Mesendoderm (in vitro differentiated cells): ENCODE measurements around the gene IFNA7.
"Not testable (repeated sequence)": the region's sequence is repeated elsewhere in the genome, so short reads cannot be mapped to it uniquely, and the experiment has no call there.

Source experiments
- DNase-seq: peaks from one replicate; pipeline ENCODE4 v3.0.0; 2013
- H2AK5ac ChIP-seq: 2 replicates; pipeline ENCODE4 v1.6.1; 2013; ENCODE audit warnings: low read length, inconsistent platforms
- H2BK120ac ChIP-seq: 2 replicates; pipeline ENCODE4 v1.6.1; 2013; ENCODE audit warnings: low read depth, mild to moderate bottlenecking, low read length, moderate library complexity, mixed read lengths
- H2BK15ac ChIP-seq: replicated peaks from 2 replicates; pipeline ENCODE4 v1.6.1; 2013; ENCODE audit warnings: low read depth, mild to moderate bottlenecking, moderate library complexity
- H2BK5ac ChIP-seq: 2 replicates; pipeline ENCODE4 v1.6.1; 2013; ENCODE audit warnings: low read length, inconsistent platforms
- H3K18ac ChIP-seq: 2 replicates; pipeline ENCODE4 v1.6.1; 2013; ENCODE audit warnings: mild to moderate bottlenecking, low read length, mixed read lengths
- H3K23ac ChIP-seq: one replicate; pipeline ENCODE4 v1.6.1; 2013; ENCODE audit warnings: low read length
- H3K27ac ChIP-seq: 2 replicates; pipeline ENCODE4 v1.5.1; 2013; ENCODE audit warnings: low read depth, mild to moderate bottlenecking, inconsistent platforms, low read length, moderate library complexity
- H3K27me3 ChIP-seq: 2 replicates; pipeline ENCODE4 v1.6.1; 2013; ENCODE audit warnings: low read length, control low read depth, mild to moderate bottlenecking, inconsistent platforms; ENCODE audit not compliant: insufficient read depth, poor library complexity
- H3K36me3 ChIP-seq: 2 replicates; pipeline ENCODE4 v1.6.1; 2013; ENCODE audit warnings: low read length, inconsistent platforms; ENCODE audit not compliant: control insufficient read depth, insufficient read depth
- H3K4ac ChIP-seq: one replicate; pipeline ENCODE4 v1.6.1; 2013; ENCODE audit warnings: low read depth, mild to moderate bottlenecking, low read length, moderate library complexity
- H3K4me1 ChIP-seq: 2 replicates; pipeline ENCODE4 v1.6.1; 2013; ENCODE audit warnings: low read depth, low read length, inconsistent platforms; ENCODE audit not compliant: control insufficient read depth
- H3K4me2 ChIP-seq: 2 replicates; pipeline ENCODE4 v1.6.1; 2013; ENCODE audit warnings: low read length
- H3K4me3 ChIP-seq: 2 replicates; pipeline ENCODE4 v1.5.1; 2013; ENCODE audit warnings: mild to moderate bottlenecking, low read length
- H3K56ac ChIP-seq: one replicate; pipeline ENCODE4 v1.6.1; 2013; ENCODE audit warnings: low read length
- H3K79me1 ChIP-seq: 2 replicates; pipeline ENCODE4 v1.6.1; 2013; ENCODE audit warnings: low read length, inconsistent platforms
- H3K79me2 ChIP-seq: 2 replicates; pipeline ENCODE4 v1.6.1; 2013; ENCODE audit warnings: mild to moderate bottlenecking, low read length; ENCODE audit not compliant: control insufficient read depth, insufficient read depth
- H3K9ac ChIP-seq: 2 replicates; pipeline ENCODE4 v1.6.1; 2013; ENCODE audit warnings: low read length, inconsistent platforms
- H4K5ac ChIP-seq: one replicate; pipeline ENCODE4 v1.6.1; 2013; ENCODE audit warnings: low read length
- H4K8ac ChIP-seq: one replicate; pipeline ENCODE4 v1.6.1; 2013; ENCODE audit warnings: low read depth, mild to moderate bottlenecking, control low read depth, low read length, moderate library complexity
- WGBS: extraction: QIAGEN DNeasy Blood & Tissue Kit; methylation state at CpG from one replicate; pipeline ENCODE4 v1.1.7; 2013; ENCODE audit warnings: low lambda C conversion rate, missing lambda C conversion rate; ENCODE audit not compliant: insufficient coverage; ENCODE audit errors: extremely low coverage; 5-methylcytosine and 5-hydroxymethylcytosine counted together

Gene IFNA7

DNA sequence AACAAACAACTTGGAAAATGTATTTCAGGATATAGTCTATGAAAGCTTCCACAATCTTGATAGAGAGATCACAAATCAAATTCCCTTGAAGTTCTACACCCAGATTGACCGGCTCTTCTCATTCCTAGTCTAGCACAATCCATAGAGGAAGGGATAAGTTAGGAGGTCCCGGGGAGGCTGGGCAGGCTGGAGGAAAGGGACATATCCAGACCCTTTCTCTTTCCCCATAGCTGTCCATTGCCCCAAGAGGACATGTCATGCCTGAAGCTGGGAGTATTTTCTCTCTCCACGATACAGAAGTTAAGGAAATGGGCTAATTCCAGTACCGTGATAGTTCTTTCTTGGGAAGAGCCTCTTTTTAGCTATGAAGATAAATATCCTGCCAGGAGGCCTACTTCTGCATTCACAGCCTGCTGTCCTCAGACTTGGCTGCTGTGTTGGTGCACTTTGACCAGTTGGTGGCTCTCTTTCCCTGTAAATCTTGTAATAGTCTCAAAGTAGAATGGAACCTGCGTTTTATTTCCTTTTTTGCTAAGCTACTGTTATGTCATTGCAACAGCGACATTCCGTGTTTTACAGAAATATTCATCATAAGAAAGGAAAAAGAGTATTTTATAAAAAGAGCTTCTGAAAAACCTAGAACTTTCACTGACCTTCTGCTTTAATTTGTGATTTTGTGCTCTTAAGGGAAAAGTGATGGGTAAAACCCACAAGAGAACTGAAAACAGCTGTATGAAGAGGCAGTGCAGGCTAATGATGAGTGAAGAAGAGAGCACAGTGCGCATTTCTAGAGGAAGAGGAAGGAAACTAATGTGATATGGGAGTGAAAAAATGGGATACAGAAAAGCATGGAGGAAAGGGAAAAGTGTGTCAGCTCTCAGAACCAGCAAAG, 33.7 kb upstream of the IFNA7 start:
- H3K79me2 ChIP-seq, H2BK15ac ChIP-seq, H2BK120ac ChIP-seq, H2AK5ac ChIP-seq, H4K5ac ChIP-seq, H3K18ac ChIP-seq, H4K8ac ChIP-seq, H3K56ac ChIP-seq, H3K27ac ChIP-seq, H3K27me3 ChIP-seq, H2BK5ac ChIP-seq, H3K4me2 ChIP-seq, H3K4ac ChIP-seq, H3K4me3 ChIP-seq, H3K23ac ChIP-seq, H3K79me1 ChIP-seq, H3K9ac ChIP-seq, H3K4me1 ChIP-seq, H3K36me3 ChIP-seq: not testable (repeated sequence)
- peak; percentile 58 for DNase-seq
- WGBS = no CpG with 5 or more reads among the region's 8 CpGs

GRCh38 chr9:21234153-21234687, 32.2 kb upstream of the IFNA7 start:
- H3K18ac ChIP-seq = no peak overlapping the region
- H3K27ac ChIP-seq = no peak overlapping the region
- no peaks in the 10 kb centered on the region for H3K79me2 ChIP-seq
- no peak for DNase-seq
- no peak overlapping the region for H3K23ac ChIP-seq
- H2BK15ac ChIP-seq = no peak overlapping the region
- H3K9ac ChIP-seq = no peak overlapping the region
- no peak overlapping the region for H4K8ac ChIP-seq
- no peak overlapping the region for H4K5ac ChIP-seq
- H3K4ac ChIP-seq = no peak overlapping the region
- H2BK120ac ChIP-seq = no peak overlapping the region
- no peak overlapping the region for H3K4me3 ChIP-seq
- H3K36me3 ChIP-seq = no peaks in the 10 kb centered on the region
- WGBS = no CpG with 5 or more reads among the region's 4 CpGs
- H3K79me1 ChIP-seq = no peaks in the 10 kb centered on the region
- no peak overlapping the region for H2BK5ac ChIP-seq
- no peaks in the 10 kb centered on the region for H3K27me3 ChIP-seq
- H3K56ac ChIP-seq = no peak overlapping the region
- H3K4me1 ChIP-seq = no peaks in the 10 kb centered on the region
- H3K4me2 ChIP-seq = no peak overlapping the region
- H2AK5ac ChIP-seq = no peak overlapping the region

DNA sequence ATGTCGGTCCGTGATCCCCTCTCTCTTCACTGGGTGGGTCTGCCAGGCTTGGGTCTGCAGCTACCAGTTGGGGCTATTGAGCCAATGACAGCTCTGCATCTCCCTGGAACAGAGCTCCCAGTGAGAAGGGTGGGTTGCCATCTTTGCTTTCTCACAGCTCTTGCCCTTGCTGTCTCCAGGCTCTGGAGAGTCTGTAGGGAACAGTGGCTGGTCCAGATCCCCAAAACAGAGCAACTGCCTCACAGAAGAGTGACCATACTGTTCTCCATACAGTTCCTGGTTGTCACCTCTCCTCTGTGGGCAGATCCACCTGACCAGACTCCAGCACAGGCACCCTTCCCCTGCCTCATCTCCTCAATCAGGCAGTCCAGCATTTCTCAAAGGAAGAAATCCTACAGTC, 31.3 kb upstream of the IFNA7 start:
- H3K23ac ChIP-seq = no peak overlapping the region
- H3K4ac ChIP-seq = no peak overlapping the region
- H3K4me2 ChIP-seq = no peak overlapping the region
- H3K56ac ChIP-seq = no peak overlapping the region
- H3K36me3 ChIP-seq = no peaks in the 10 kb centered on the region
- DNase-seq = no peak
- no peak overlapping the region for H3K4me3 ChIP-seq
- no peak overlapping the region for H3K27ac ChIP-seq
- H2AK5ac ChIP-seq = no peak overlapping the region
- no CpG with 5 or more reads among the region's 2 CpGs for WGBS
- no peak overlapping the region for H4K8ac ChIP-seq
- H3K79me2 ChIP-seq = no peaks in the 10 kb centered on the region
- H2BK5ac ChIP-seq = no peak overlapping the region
- no peaks in the 10 kb centered on the region for H3K4me1 ChIP-seq
- no peak overlapping the region for H2BK15ac ChIP-seq
- no peaks in the 10 kb centered on the region for H3K79me1 ChIP-seq
- no peaks in the 10 kb centered on the region for H3K27me3 ChIP-seq
- no peak overlapping the region for H3K18ac ChIP-seq
- no peak overlapping the region for H2BK120ac ChIP-seq
- no peak overlapping the region for H3K9ac ChIP-seq
- H4K5ac ChIP-seq = no peak overlapping the region

DNA sequence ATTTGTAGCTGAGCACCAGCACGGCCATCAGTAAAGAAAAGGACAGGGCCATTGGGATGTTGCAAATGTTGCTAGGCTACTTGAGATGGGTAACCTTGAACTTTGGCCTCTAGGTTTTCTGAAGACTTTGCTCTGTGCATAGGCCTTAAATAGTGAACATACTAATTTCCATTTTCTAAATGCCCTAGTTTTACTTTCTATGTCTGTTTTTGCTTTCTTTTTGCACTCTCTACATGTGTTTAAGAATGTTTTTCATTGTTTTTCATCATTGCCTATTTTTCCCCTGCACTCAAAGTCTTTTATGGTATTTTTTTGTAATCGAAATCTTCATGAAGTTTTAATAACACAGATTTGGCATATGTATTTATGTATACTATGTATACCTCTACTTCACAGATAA, 26.1 kb upstream of the IFNA7 start, which contains the start of gene IFNA17:
TSS of gene IFNA17 (minus strand) at position 101 of the 400 bp plus-strand sequence. CDS start at position 52, 49 bp downstream.
- H3K36me3 ChIP-seq = no peaks in the 10 kb centered on the region
- no peak within 1 kb of the TSS for H4K8ac ChIP-seq
- no peaks in the 10 kb centered on the region for H3K4me1 ChIP-seq
- H2BK15ac ChIP-seq = no peak within 1 kb of the TSS
- no peaks in the 10 kb centered on the region for H3K27me3 ChIP-seq
- H3K56ac ChIP-seq = no peak within 1 kb of the TSS
- H3K4me2 ChIP-seq = no peak within 1 kb of the TSS
- H3K79me1 ChIP-seq = no peaks in the 10 kb centered on the region
- H3K79me2 ChIP-seq = no peaks in the 10 kb centered on the region
- no peak within 1 kb of the TSS for H2BK120ac ChIP-seq
- no peak within 1 kb of the TSS for H3K23ac ChIP-seq
- DNase-seq = no peak
- no peak within 1 kb of the TSS for H3K9ac ChIP-seq
- H3K4ac ChIP-seq = no peak within 1 kb of the TSS
- WGBS = no CpG with 5 or more reads among the region's 2 CpGs
- H2BK5ac ChIP-seq = no peak within 1 kb of the TSS
- H4K5ac ChIP-seq = no peak within 1 kb of the TSS
- H2AK5ac ChIP-seq = no peak within 1 kb of the TSS
- no peak within 1 kb of the TSS for H3K18ac ChIP-seq
- H3K27ac ChIP-seq = no peak within 1 kb of the TSS
- no peak within 1 kb of the TSS for H3K4me3 ChIP-seq

DNA sequence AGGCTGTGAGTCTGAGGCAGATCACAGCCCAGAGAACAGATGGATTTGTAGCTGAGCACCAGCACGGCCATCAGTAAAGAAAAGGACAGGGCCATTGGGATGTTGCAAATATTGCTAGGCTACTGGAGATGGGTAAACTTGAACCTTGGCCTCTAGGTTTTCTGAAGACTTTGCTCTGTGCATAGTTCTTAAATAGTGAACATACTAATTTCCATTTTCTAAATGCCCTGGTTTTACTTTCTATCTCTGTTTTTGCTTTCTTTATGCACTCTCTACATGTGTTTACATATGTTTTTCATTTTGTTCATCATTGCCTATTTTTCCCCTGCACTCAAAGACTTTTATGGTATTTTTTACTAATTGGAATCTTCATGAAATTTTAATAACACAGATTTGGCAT, 15.2 kb upstream of the IFNA7 start, which contains the start of gene IFNA16:
TSS of gene IFNA16 (minus strand) at position 101 of the 400 bp plus-strand sequence. CDS start at position 95, 6 bp downstream.
- no CpG with 5 or more reads among the region's 1 CpG for WGBS
- H4K8ac ChIP-seq, H3K18ac ChIP-seq, H3K56ac ChIP-seq, H3K79me1 ChIP-seq, H3K23ac ChIP-seq, H2AK5ac ChIP-seq, DNase-seq, H2BK15ac ChIP-seq, H3K4ac ChIP-seq, H3K79me2 ChIP-seq, H4K5ac ChIP-seq, H3K9ac ChIP-seq, H3K4me1 ChIP-seq, H3K27me3 ChIP-seq, H2BK120ac ChIP-seq, H3K4me3 ChIP-seq, H3K36me3 ChIP-seq, H2BK5ac ChIP-seq, H3K27ac ChIP-seq, H3K4me2 ChIP-seq: not testable (repeated sequence)
